Daoy (cell line): ENCODE results near the gene C1RL. TPM values are rescaled to one million over a fixed set of nuclear protein-coding genes. Genes with fewer than 3 reads are reported as not detected.
A peak's percentile ranks its signal among the peaks of the same experiment; 100 is the strongest.

Experiments used
- DNase-seq: peaks from one replicate; pipeline ENCODE4 v3.0.0-alpha.2; 2015; ENCODE audit warnings: low read depth
- total RNA-seq: library from RNA; depleted of rRNA; stranded (reverse); fragments of >200 nt; shearing (Covaris generic); gene quantifications from 2 replicates; pipeline ENCODE4 v1.2.3, GENCODE V29; 2014

Gene C1RL
- total RNA-seq, 1 experiment from 2014 or later = 3.1 TPM

- peak; percentile 68 for DNase-seq
Observed at GRCh38 chr12:7092229-7092985, 16.6 kb downstream of the C1RL start, which contains the start of gene C1R. TSS of gene C1R (minus strand) at chr12:7092445. CDS start at chr12:7092388, 57 bp downstream.

- DNase-seq = no peak
Observed at GRCh38 chr12:7091660-7092228, 17.3 kb downstream of the C1RL start.

GRCh38 chr12:7091171-7091570 lies 17.8 kb downstream of the C1RL start:
- DNase-seq = no peak

GRCh38 chr12:7090222-7090998 lies 18.6 kb downstream of the C1RL start:
- no peak for DNase-seq

- DNase-seq = no peak
Observed at GRCh38 chr12:7089196-7089871, 19.7 kb downstream of the C1RL start.

- no peak for DNase-seq
Observed at GRCh38 chr12:7083125-7083524, 25.9 kb downstream of the C1RL start.

- no peak for DNase-seq
Observed at GRCh38 chr12:7081037-7081436, 28.0 kb downstream of the C1RL start.

- peak; percentile 54 for DNase-seq
Observed at GRCh38 chr12:7079826-7080125, 29.2 kb downstream of the C1RL start.

GRCh38 chr12:7078163-7078562 lies 30.9 kb downstream of the C1RL start:
- DNase-seq = no peak

GRCh38 chr12:7076493-7076892 lies 32.5 kb downstream of the C1RL start:
- DNase-seq = no peak

- no peak for DNase-seq
Observed at GRCh38 chr12:7075939-7076338, 33.1 kb downstream of the C1RL start.

- no peak for DNase-seq
Observed at GRCh38 chr12:7075518-7075917, 33.5 kb downstream of the C1RL start.

- no peak for DNase-seq
Observed at GRCh38 chr12:7073946-7074345, 35.1 kb downstream of the C1RL start.

GRCh38 chr12:7072554-7072953 lies 36.5 kb downstream of the C1RL start:
- no peak for DNase-seq

- DNase-seq = no peak
Observed at GRCh38 chr12:7072035-7072434, 37.0 kb downstream of the C1RL start.

GRCh38 chr12:7069386-7069785 lies 39.6 kb downstream of the C1RL start:
- DNase-seq = no peak

GRCh38 chr12:7068994-7069346 lies 40.0 kb downstream of the C1RL start:
- no peak for DNase-seq

GRCh38 chr12:7068240-7068993 lies 40.6 kb downstream of the C1RL start:
- DNase-seq = no peak

- DNase-seq = no peak
Observed at GRCh38 chr12:7067096-7067495, 41.9 kb downstream of the C1RL start.

- no peak for DNase-seq
Observed at GRCh38 chr12:7066596-7066995, 42.4 kb downstream of the C1RL start.

- DNase-seq = no peak
Observed at GRCh38 chr12:7065073-7065623, 43.9 kb downstream of the C1RL start.
